ENCODE data around the gene CDC27. TPM values are rescaled to one million over a fixed set of nuclear protein-coding genes. Genes with fewer than 3 reads are reported as not detected.

The CDC27 gene
- total RNA-seq, 4 donors from 2014 or later = 26.5 to 65.9 (median 49.4) TPM

DNA sequence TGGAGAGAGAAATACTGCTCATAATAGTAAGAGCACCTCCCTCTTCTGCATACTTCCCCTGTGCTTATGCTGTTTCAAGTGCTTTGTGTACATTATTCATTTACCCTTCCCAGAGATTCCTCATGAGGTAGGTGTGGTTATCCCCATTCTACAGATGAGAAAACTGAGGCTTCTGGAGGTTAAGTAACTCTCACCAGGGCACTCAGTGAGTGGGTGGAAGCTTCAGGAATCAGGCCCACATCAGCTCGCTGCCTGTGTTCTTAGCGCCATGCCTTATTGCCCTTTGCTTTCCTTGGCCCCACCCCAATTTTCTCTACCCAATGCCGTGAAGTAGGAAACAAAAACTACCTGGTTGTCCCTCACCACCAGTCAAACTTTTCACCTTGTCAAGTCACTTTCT, 46.4 kb upstream of the CDC27 start:
- ATAC-seq (no peak), DNase-seq (no peak)
- Histone ChIP-seq H3K27ac (no peak overlapping the region), H3K4me1 (peaks cover 10 to 15% of the 10 kb centered on the region in 2 donors), H3K4me3 (no peak overlapping the region), H3K9me3 (no peaks in the 10 kb centered on the region), H3K27me3 (no peaks in the 10 kb centered on the region), H3K36me3 (no peaks in the 10 kb centered on the region)
- in situ Hi-C loops (cut with MboI; ENCODE audit: low sequenced_read_pairs in 4 of 4) (loop anchor here in 1 of 4 donors (10.0 kb wide), 1 partner anchor 379 kb away; no protein-coding TSS in a partner anchor), intact Hi-C loops (cut with DNase I; ENCODE audit: low total_unique reads) (no loop called here)
- TF ChIP-seq, protein P1, sequence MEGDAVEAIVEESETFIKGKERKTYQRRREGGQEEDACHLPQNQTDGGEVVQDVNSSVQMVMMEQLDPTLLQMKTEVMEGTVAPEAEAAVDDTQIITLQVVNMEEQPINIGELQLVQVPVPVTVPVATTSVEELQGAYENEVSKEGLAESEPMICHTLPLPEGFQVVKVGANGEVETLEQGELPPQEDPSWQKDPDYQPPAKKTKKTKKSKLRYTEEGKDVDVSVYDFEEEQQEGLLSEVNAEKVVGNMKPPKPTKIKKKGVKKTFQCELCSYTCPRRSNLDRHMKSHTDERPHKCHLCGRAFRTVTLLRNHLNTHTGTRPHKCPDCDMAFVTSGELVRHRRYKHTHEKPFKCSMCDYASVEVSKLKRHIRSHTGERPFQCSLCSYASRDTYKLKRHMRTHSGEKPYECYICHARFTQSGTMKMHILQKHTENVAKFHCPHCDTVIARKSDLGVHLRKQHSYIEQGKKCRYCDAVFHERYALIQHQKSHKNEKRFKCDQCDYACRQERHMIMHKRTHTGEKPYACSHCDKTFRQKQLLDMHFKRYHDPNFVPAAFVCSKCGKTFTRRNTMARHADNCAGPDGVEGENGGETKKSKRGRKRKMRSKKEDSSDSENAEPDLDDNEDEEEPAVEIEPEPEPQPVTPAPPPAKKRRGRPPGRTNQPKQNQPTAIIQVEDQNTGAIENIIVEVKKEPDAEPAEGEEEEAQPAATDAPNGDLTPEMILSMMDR (IDR thresholded peaks at IDR 0.05 in 4 of 5, conservative IDR thresholded peaks at IDR 0.05 in 1 of 5) = no peak
- no peak for TF ChIP-seq POLR2A (IDR thresholded peaks at IDR 0.05)

DNA sequence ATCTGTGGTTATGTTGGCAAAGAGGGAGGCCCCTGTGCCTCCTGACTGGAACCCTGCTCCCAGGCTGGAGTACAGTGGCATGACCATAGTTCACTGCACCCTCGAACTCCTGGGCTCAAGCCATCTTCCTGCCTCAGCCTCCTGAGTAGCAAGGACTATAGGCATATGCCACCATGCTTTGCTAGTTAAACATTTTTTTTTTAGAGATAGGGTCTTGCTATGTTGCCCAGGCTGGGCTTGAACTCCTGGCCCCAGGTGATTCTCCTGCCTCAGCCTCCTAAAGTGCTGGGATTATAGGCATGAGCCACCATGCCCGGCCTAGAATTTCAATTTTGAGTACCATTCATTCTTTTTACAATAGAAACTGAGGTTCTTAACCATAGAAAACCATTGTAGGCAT, 43.4 kb upstream of the CDC27 start:
- in situ Hi-C loops (cut with MboI; ENCODE audit: low sequenced_read_pairs in 4 of 4) = loop anchor here (5.0 to 10.0 kb wide), 3 partner anchors 80 to 382 kb away; no protein-coding TSS in a partner anchor
- no peaks in the 10 kb centered on the region for H3K36me3 ChIP-seq
- peaks cover 3 to 5% of the 10 kb centered on the region in 2 donors for H3K4me1 ChIP-seq
- no peak overlapping the region for H3K4me3 ChIP-seq
- no peak for ATAC-seq
- no peaks in the 10 kb centered on the region for H3K27me3 ChIP-seq
- TF ChIP-seq POLR2A (IDR thresholded peaks at IDR 0.05) = no peak
- TF ChIP-seq, protein P1 (IDR thresholded peaks at IDR 0.05 in 4 of 5, conservative IDR thresholded peaks at IDR 0.05 in 1 of 5) = no peak
- H3K9me3 ChIP-seq = no peaks in the 10 kb centered on the region
- DNase-seq = no peak
- intact Hi-C loops (cut with DNase I; ENCODE audit: low total_unique reads) = no loop called here
- no peak overlapping the region for H3K27ac ChIP-seq

DNA sequence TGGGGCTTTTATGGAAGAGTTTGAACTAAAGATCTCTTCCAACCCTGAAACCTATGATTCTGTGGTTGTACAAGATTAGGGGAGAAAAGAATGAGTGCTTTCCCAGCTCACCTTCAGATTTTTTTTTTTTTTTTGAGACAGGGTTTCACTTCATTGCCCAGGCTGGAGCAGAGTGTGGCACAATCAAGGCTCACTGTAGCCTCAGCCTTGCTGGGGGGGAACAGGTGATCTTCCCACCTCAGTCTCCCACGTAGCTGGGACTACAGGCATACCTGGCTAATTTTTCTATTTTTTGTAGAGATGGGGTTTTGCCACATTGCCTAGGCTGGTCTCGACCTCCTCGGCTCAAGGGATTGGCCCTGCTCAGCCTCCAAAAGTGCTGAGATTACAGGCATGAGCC, 42.8 kb upstream of the CDC27 start:
- no peaks in the 10 kb centered on the region for H3K36me3 ChIP-seq
- H3K27ac ChIP-seq = no peak overlapping the region
- DNase-seq (no peak), ATAC-seq (no peak)
- no peak overlapping the region for H3K4me3 ChIP-seq
- intact Hi-C loops (cut with DNase I; ENCODE audit: low total_unique reads) (no loop called here), in situ Hi-C loops (cut with MboI; ENCODE audit: low sequenced_read_pairs in 4 of 4) (loop anchor here (5.0 to 10.0 kb wide), 3 partner anchors 80 to 383 kb away; no protein-coding TSS in a partner anchor)
- TF ChIP-seq POLR2A (IDR thresholded peaks at IDR 0.05) = no peak
- TF ChIP-seq, protein P1 (IDR thresholded peaks at IDR 0.05 in 4 of 5, conservative IDR thresholded peaks at IDR 0.05 in 1 of 5) = no peak
- no peaks in the 10 kb centered on the region for H3K27me3 ChIP-seq
- H3K4me1 ChIP-seq = peaks cover 3 to 5% of the 10 kb centered on the region in 2 donors
- H3K9me3 ChIP-seq = no peaks in the 10 kb centered on the region

DNA sequence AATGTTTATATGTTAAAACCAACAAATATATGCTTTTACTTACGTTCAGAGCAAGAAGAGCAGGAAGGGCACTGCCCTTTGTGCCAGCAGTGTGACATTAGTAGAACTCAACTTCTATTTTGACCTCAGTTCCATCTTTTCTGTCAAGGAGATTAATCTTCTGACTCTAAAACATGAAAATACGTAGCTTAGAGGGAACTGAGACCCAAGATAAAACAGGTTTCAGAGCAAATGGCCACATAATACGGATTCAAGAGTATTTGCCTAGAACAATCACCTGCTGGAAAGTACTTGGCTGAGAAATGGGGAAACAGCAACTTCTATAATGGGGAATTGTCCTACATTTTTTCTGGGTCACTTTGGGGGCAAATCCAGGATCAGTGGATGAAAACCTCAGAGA, 42.2 kb upstream of the CDC27 start:
- Histone ChIP-seq H3K9me3 (no peaks in the 10 kb centered on the region), H3K27ac (no peak overlapping the region), H3K4me1 (peaks cover 6 to 9% of the 10 kb centered on the region in 2 donors), H3K4me3 (no peak overlapping the region), H3K27me3 (no peaks in the 10 kb centered on the region), H3K36me3 (no peaks in the 10 kb centered on the region)
- in situ Hi-C loops (cut with MboI; ENCODE audit: low sequenced_read_pairs in 4 of 4) = loop anchor here (5.0 to 10.0 kb wide), 3 partner anchors 81 to 383 kb away; no protein-coding TSS in a partner anchor
- TF ChIP-seq, protein P1 (IDR thresholded peaks at IDR 0.05 in 4 of 5, conservative IDR thresholded peaks at IDR 0.05 in 1 of 5) = no peak
- TF ChIP-seq POLR2A (IDR thresholded peaks at IDR 0.05) = no peak
- no peak for ATAC-seq
- DNase-seq = no peak
- intact Hi-C loops (cut with DNase I; ENCODE audit: low total_unique reads) = no loop called here

DNA sequence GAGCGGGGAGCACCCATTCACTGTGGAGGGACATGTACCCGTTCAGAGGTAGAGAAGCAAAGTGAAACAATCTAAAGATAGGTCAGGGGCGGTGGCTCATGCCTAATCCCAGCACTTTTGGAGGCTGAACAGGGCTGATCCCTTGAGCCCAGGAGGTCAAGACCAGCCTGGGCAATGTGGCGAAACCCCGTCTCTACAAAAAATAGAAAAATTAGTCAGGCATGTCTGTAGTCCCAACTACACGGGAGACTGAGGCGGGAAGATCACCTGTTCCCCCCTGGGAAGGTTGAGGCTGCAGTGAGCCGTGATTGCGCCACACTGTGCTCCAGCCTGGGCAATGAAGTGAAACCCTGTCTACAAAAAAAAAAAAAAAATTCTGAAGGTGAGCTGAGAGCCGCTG, 41.8 kb upstream of the CDC27 start:
- in situ Hi-C loops (cut with MboI; ENCODE audit: low sequenced_read_pairs in 4 of 4) = loop anchor here (5.0 to 10.0 kb wide), 3 partner anchors 81 to 384 kb away; no protein-coding TSS in a partner anchor
- no peak overlapping the region for H3K27ac ChIP-seq

More for the DNA sequence above, 41.8 kb upstream of the CDC27 start:
- intact Hi-C loops (cut with DNase I; ENCODE audit: low total_unique reads) = no loop called here
- no peaks in the 10 kb centered on the region for H3K9me3 ChIP-seq
- no peak for DNase-seq
- no peak for ATAC-seq
- H3K4me1 ChIP-seq = peaks cover 6 to 13% of the 10 kb centered on the region in 2 donors
- H3K27me3 ChIP-seq = no peaks in the 10 kb centered on the region
- no peaks in the 10 kb centered on the region for H3K36me3 ChIP-seq
- TF ChIP-seq, protein P1 (IDR thresholded peaks at IDR 0.05 in 4 of 5, conservative IDR thresholded peaks at IDR 0.05 in 1 of 5) = no peak
- TF ChIP-seq POLR2A (IDR thresholded peaks at IDR 0.05) = no peak
- no peak overlapping the region for H3K4me3 ChIP-seq
